NOMO-1 treated with dmso at 0.1 percent for 144 hours (cell line): ENCODE data around the gene CFAP210.
A peak's percentile ranks its signal among the peaks of the same experiment; 100 is the strongest.
"Not testable (repeated sequence)": the region's sequence is repeated elsewhere in the genome, so short reads cannot be mapped to it uniquely, and the experiment has no call there.

Source experiments
- DNase-seq: peaks from one replicate; lab custom pipeline; 2025; ENCODE audit not compliant: unreplicated experiment; lab: John Stamatoyannopoulos, UW

CFAP210 gene

DNA sequence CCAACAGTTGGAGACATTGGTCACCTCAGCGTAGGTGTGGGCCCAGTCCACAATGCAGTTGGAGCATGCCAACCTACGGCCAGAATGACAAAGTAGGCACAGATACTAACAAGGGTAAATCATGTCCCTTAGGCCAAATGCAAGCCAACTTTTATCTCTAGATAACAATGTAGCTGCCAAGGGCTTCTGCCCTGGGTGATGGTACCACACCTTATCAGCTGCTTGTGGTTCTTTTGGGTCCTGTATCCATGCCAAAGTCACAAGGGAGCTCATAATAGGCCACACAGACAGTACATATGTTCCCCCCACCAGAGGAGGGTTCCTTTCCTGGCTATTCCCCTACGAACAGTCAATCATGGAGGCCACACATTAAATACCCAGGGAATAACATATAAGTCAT lies 19.1 kb upstream of the CFAP210 start:
- DNase-seq: no peak

DNA sequence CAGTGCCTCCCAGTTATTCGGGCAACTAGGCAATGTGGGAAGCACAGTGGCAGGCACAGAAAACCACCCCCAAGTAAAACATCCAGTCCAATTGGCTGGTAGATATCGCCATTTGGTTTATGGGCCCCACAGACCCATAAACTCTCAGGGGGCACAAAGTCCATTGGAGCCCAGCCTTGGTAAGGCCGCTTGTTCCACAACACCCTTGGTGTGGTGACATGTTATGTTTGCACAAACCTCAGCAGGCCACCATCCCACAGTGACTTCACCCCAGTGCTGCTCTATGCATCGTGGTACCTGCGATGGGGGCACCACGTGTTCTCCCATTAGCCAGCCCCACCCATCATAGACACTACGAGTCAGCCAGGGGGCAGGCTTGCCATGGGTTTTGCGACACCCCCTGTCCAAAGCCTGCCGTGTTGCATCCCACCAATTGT lies 18.6 kb upstream of the CFAP210 start:
- no peak for DNase-seq

DNA sequence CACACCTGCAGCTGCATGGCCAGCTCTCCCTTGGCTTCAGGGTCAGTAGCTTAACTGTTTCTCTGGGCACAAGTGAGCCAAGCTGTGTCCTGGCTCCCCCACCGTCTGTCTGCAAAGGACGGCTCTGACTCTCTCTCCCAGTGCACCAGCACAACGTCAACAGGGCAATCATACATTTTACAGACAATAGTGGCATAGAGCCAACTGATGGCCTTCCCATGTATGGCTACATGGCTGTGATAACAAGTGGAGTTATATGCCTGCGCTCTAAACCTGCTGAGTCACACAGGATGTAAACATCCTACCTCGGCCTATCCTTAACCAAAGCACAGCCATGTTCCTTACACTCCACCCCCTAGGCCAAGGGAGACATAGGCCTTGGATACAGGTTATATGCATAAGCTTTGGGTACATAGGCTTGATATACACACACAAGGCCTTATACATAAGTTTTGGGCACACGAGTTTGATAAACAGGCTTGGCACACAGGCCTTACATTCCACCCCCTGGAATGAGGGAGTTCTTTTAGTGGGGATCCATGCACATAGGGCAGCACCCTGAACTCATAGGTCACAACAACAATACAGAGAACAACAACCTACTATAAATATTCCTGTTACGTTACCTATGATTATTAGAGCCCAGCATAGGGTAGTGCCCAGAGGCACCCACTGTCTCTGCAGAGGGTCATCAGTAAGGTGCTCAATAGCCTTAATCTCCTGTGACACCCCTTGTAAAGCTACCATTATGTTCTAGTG lies 17.7 kb upstream of the CFAP210 start:
- DNase-seq: no peak

DNA sequence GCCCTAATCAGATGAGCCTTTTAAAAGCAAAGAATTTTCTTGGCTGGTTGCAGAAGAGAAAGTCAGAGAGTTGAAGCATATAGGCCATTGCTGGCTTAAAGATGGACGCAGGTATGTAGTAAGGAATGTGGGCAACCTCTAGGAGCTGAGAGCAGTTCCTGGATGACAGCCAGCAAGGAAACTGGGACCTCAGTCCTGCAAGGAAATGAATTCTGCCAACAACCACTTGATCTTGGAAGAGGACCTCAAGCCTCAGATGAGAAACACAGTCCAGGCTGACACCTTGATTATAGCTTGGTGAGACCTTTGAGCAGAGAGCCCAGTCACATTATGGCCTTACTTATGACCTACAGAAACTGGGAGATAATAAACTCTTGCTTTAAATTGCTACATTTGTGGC lies 15.8 kb upstream of the CFAP210 start:
- DNase-seq: no peak

DNA sequence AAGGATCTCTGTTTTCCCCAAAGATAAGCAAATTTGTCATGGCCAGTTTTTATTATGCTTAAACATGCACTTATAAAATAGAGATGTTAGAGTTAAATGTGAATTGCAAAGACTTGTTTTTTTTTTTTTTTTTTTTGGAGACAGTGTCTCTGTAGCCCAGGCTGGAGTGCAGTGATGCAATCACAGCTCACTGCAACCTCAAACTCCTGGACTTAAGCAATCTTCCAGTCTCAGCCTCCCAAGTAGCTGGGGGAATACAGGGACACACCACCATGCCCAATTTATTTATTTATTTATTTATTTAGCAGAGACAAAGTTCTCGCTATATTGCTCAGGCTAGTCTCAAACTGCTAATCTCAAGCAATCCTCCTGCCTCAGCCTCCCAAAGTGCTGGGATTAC lies 15.1 kb upstream of the CFAP210 start:
- DNase-seq: no peak

DNA sequence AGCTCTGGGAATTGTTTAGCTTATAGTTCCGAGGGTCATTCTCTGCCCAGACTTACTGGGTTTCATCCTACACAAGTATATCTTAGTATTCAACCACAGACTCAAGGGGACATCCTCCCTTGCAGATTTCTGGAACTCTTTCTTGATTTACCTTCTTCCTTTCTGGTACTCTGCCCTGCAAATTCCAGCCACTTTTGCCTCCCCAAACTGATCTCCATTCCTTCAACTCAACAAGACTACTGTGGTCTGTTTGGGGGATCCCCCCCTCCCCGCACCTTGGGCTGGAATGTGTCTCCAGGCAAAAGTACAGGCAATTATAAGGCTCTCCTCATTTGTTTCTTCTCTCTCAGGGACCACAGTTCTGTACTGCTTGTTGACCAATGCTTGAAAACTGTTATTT lies 13.4 kb upstream of the CFAP210 start:
- DNase-seq: no peak

DNA sequence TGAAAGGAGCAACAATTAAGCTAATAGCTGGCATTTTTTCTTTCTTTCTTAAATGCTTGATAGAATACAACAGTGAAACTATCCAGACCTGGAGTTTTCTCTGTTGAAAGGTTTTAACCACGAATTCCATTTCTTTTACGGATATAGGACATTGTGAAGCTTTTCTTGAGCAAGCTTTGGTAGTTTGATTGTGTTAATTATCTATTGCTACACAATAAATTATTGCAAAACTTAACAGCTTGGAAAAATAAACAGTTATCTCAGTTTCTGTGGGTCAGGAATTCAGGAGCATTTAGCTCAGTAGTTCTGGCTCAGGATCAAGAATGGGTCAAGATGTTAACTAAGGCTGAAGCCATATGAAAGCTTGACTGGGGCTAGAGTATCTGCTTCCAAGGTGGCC lies 11.7 kb upstream of the CFAP210 start:
- no peak for DNase-seq

DNA sequence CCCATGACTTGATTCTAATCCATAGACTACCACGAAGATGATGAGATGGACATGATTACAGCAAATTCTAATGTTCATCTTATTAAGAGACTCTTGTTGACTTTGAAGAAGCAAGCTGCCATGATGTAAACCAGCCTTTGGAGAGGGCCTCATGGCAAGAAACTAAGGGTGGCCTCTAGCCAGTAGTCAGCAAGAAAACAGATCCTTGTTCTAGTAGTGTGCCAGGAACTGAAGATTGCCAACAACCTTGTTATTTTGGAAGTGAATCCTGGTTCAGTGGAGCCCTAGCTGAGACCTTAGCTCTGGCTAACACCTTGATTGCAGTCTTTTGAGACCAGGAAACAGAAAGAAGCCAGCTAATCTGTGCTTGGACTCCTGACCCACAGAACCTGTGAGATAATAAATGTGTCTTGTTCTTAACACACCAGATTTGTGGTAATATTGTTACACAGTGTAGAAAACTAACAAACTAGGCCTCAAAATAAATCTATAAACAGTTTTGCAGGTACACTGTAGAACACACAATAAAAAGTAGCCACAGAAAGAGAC lies 10.0 kb upstream of the CFAP210 start:
- no peak for DNase-seq

DNA sequence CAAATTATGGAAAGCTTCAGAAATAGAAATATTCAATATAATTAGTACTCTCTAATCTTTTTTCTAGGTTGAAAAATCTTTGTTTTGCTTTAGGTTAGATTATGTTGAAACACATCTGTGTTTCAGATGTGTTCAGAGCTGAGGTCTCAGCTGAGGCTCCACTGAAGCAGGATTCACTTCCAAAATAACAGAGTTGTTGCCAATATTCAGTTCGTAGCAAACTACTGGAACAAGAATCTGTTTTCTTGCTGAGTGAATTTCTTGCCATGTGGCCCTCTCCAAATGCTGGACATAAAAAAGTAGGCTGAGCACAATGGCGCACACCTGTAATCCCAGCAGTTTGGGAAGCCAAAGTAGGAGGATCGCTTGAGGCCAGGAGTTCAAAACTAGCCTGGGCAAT lies 8.8 kb upstream of the CFAP210 start:
- no peak for DNase-seq

DNA sequence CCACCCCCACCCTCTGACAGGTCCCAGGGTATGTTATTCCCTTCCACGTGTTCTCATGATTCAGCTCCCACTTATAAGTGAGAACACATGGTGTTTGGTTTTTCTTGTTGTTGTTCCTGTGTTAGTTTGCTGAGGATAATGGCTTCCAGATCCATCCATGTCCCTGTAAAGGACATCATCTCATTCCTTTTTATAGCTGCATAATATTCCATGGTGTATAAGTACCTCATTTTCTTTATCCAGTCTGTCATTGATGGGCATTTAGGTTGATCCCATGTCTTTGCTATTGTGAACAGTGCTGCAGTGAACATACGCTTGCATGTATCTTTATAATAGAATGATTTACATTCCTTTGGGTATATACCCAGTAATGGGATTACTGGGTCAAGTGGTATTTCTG lies 5.0 kb upstream of the CFAP210 start:
- DNase-seq: not testable (repeated sequence)

DNA sequence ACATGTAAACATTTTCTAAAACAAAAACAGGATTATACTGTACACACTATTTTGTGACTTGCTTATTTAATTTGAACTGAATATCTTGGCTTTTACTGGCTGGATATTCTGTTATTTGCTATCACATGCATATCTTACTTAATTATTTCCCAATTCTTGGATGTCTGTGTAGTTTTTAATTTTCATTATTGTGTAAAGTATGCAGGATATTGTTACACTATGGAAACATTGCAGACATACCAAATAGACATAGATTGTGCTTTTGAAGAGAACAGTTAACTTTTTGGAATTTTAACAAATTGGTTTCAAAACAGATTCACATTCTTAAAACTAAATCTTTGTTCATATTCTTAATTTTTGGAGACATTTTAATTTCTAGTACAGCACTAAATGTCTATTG lies 2.2 kb upstream of the CFAP210 start:
- no peak for DNase-seq

DNA sequence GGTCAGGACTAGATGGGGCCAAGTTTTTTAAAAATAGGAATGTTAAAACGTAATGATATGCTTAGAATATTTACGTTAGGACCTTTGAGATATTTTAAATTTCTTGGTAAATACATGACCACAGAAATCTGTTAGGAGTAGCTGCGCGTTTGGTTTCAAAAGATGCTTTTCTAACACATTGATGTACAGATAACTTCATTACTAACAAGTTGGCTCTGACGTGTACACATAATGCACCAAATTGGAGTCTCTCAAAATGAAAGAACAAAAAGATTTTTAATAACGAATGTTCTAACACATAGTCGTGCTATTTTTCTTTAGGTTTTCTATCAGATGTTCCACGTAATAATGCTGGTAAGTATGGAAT lies 672 bp upstream of the CFAP210 start:
- DNase-seq: no peak

DNA sequence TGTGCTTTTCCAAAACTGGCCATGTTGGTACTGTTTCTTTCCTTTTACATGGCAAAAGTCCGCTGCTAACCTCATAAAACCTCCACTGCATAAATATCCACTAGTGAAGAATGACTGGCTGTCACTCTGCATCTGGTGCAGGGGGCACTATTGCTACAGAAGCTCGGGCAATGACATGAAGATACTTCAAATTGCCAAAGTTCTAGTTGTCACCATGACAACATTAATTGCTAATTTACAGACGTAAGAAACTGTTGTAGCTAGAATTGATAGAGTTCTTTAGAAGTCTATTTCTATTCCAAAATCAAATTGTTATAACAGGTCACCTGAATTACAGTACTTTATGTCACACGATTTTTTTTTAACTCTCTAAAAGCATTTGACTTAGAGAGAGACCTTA lies 845 bp downstream of the CFAP210 start:
- no peak for DNase-seq

DNA sequence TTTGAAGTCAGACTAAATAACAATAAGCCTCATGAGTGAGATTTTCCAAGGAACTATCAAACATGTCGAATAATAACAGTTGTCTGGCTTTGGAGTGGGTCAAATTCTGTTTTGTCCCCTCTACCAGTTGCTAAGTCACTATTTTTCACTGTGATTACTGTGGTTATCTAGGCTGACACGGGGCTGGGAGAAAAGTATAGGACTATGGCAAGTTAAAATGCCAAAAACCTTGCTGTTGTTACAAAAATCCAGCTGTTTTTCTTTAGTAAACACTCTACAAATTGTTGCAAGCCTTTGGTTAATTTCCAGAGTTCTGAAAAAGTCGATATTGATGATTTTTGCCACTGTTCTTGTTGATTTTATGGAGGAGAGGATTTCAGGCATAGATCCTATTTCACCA lies 1.5 kb downstream of the CFAP210 start:
- DNase-seq: no peak

DNA sequence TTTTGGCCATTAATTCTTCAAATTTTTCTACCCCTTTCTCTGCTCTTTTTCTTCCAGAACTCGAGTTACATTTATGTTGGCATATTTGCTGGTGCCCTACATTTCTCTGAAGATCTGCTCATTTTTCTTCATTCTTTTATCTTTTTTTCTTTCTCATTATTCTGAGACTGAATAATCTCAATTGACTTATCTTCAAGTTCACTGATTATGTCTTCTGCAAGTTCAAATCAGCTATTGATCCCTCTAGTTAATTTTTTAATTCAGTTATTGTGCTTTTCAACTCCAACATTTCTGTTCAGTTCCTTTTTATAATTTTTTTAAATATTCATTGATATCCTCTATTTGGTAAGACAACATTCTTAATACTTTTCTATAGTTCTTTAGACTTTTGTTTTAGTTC lies 3.2 kb downstream of the CFAP210 start:
- no peak for DNase-seq

DNA sequence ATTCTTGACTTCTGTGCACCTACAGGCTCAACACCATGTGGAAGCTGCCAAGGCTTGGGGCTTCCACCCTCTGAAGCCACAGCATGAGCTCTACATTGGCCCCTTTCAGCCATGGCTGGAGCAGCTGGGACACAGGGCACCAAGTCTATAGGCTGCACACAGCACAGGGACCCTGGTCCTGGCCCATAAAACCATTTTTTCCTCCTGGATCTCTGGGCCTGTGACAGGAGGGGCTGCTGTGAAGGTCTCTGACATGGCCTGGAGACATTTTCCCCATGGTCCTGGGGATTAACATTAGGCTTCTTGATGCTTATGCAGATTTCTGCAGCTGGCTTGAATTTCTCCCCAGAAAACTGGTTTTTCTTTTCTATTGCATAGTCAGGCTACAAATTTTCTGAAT lies 6.3 kb downstream of the CFAP210 start:
- DNase-seq: not testable (repeated sequence)

DNA sequence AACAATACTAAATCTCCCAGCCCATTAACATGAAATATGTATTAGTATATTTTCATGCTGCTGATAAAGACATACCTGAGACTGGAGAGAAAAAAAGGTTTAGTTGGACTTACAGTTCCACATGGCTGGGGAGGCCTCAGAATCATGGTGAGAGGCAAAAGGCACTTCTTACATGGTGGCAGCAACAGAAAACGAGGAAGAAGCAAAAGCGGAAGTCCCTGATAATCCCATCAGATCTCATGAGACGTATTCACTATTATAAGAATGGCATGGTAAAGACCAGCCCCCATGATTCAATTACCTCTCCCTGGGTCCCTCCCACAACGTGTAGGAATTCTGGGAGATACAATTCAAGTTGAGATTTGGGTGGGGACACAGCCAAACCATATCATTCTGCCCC lies 7.4 kb downstream of the CFAP210 start:
- not testable (repeated sequence) for DNase-seq

DNA sequence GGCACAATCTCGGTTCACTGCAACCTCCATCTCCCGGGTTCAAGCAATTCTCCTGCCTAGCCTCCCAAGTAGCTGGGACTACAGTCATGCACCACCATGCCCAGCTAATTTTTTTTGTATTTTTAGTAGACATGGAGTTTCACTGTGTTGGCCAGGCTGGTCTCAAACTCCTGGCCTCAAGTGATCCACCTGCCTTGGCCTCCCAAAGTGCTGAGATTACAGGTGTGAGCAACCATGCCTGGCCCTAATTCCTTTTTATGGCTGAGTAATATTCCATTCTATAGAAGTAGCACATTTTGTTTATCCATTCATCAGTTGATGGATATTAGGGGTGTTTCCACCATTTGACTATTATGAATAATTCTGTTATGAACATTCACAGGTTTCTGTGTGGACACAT lies 9.5 kb downstream of the CFAP210 start:
- not testable (repeated sequence) for DNase-seq

DNA sequence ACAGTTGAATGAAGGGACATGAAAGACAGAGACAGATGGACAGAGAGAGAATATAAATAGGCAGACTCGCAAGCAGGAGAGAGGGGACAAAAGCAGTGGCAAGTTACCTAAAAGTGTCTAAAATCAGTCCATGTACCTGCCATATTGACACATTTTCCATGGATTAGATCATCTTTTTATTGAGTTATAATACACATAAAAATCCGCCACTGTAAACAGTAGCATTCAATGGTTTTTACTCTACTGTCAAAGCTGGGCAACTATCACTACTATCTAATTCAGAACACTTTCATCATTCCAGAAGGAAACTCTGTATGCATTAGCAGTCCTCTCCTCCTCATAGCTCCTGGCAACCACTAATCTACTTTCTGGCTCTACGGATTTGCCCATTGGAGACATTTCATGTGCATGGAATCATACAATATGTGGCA lies 10.1 kb downstream of the CFAP210 start:
- no peak for DNase-seq

DNA sequence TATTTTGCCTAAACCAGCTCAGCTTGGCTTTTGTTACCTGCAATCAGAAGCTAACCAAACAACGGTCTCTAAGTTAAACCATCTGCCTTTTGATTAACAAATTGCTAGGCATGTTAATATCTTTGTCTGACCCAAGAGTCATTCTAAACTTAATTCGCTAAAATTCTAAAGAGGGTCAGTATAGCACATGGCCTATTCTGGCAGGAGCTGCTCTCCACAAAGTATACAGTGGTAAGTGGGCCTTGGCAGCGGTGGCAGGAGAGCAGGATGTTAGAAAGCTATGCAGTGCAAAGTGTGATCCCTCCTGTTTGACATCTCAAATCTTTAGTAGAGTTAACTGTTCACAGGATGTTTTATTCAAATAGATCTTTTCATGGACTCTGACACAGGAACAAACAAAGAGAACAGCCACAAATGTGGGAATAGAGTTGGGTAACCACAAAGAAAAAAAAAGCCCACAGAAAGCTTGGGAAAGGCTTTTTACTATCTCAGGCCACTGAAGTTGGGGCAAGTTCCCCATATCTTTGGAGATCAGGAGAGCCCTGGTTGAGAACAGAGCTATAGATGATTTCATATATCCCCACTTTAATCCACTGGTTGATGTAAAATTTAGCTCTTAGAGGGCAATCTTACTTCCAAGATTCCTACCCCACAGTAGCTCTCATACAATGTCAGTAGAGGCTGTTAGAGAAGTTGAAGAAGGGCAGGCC lies 10.6 kb downstream of the CFAP210 start:
- DNase-seq: no peak

DNA sequence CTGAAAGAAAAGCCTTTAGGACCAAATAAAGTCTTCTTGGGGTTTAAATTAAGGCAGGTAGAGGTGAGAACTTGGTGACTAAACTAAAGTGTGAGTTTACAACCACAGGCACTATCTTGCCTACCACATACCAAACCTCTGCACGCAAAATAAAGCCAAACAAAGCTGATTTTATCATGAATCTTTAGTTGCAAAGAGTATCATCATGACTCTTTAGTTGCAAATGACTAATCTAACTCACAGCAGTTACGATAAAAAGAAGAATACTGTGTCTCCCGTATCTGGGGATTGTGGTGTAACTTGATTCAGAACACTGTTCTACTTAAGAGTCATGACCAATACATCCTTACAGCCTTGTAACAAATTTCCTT lies 11.2 kb downstream of the CFAP210 start:
- no peak for DNase-seq

DNA sequence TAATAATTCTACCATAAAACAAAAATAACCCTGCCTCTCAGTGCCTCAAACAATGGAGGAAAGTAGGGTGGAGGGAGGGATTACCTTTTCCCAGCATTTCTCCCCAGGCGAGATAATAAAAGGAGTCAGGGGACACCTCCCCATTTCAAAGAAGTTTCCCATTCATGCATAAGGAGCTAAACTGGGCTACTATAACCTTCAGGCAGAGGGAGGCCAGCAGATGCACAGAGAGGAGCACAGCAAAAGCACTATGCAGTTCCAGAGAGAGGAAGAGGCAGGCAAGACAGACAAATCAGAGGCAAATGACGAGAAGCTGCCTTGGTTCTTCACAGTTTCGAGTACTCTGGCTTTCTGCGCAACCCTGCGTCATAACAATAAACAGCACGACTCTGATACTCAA lies 17.4 kb downstream of the CFAP210 start:
- DNase-seq: no peak

DNA sequence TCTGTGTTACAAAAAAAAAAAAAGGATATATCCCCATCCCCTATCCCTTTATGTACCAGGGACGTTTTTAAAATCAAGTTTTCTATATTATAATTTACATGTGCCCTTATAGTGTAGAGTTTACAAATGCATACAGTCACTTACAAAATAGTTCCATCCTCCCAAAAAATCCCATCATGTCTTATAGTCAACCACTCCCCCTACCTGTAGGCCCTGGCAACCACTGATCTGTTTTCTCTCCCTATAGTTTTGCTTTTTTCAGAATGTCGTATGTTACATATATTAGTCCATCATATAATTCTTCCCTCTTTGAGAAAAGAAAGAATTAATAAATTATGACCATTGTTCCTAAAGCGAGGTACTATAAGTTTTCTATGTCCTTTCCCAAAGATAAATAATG lies 17.8 kb downstream of the CFAP210 start:
- peak; percentile 5 for DNase-seq
